ENCODE measurements around the gene RGS6.

The RGS6 gene

GRCh38 chr14:72553161-72553560, 620.9 kb downstream of the RGS6 start:
- no peak for DNase-seq
- no peaks in the 10 kb centered on the region for H3K9me3 ChIP-seq (ENCODE audit: control extremely low read depth in 1 of 5, control insufficient read depth in 4 of 5, insufficient read depth in 2 of 5, low read depth in 1 of 5, low read length in 4 of 5)
- no peak overlapping the region for H3K4me3 ChIP-seq (ENCODE audit: control insufficient read depth in 1 of 7, extremely low read depth in 1 of 7, insufficient read depth in 4 of 7, low read depth in 2 of 7, low read length in 6 of 7)
- ChIA-PET CTCF (interaction anchor here (3.0 kb wide), 1 partner anchor 10 kb away, joined by 10 read pairs; no protein-coding TSS in a partner anchor), POLR2A (no interaction called here)
- no peak overlapping the region for H3K27ac ChIP-seq (ENCODE audit: insufficient read depth in 1 of 2, low read depth in 1 of 2, low read length in 2 of 2, poor library complexity in 1 of 2, severe bottlenecking in 2 of 2)
- H3K36me3 ChIP-seq (ENCODE audit: control insufficient read depth in 4 of 4, insufficient read depth in 4 of 4, low read length in 3 of 4): no peaks in the 10 kb centered on the region
- H3K27me3 ChIP-seq (replicated peaks in 2 of 5; ENCODE audit: control insufficient read depth in 4 of 5, insufficient read depth in 5 of 5, low read length in 4 of 5): peaks cover 0 to 77% (median 16%) of the 10 kb centered on the region in 5 experiments
- WGBS (ENCODE audit: insufficient coverage): 96% methylated on average over 8 of the region's 8 CpGs
- no peaks in the 10 kb centered on the region for H3K4me1 ChIP-seq (ENCODE audit: control extremely low read depth in 1 of 4, control insufficient read depth in 4 of 4, insufficient read depth in 4 of 4, low read length in 3 of 4)

- WGBS (ENCODE audit: insufficient coverage): 95% methylated on average over 3 of the region's 5 CpGs
Measured at GRCh38 chr14:72553656-72554055, 621.4 kb downstream of the RGS6 start.

GRCh38 chr14:72554401-72554800, 622.2 kb downstream of the RGS6 start:
- ChIA-PET CTCF (interaction anchor here (1.4 kb wide), 1 partner anchor 37 kb away, joined by 7 read pairs; no protein-coding TSS in a partner anchor), POLR2A (no interaction called here)
- Histone ChIP-seq H3K27me3 (replicated peaks in 2 of 5; ENCODE audit: control insufficient read depth in 4 of 5, insufficient read depth in 5 of 5, low read length in 4 of 5) (peaks cover 0 to 77% (median 18%) of the 10 kb centered on the region in 5 experiments), H3K4me1 (ENCODE audit: control extremely low read depth in 1 of 4, control insufficient read depth in 4 of 4, insufficient read depth in 4 of 4, low read length in 3 of 4) (peaks cover 0 to 8% (median 4%) of the 10 kb centered on the region in 4 experiments), H3K36me3 (ENCODE audit: control insufficient read depth in 4 of 4, insufficient read depth in 4 of 4, low read length in 3 of 4) (no peaks in the 10 kb centered on the region), H3K27ac (ENCODE audit: insufficient read depth in 1 of 2, low read depth in 1 of 2, low read length in 2 of 2, poor library complexity in 1 of 2, severe bottlenecking in 2 of 2) (no peak overlapping the region), H3K9me3 (ENCODE audit: control extremely low read depth in 1 of 5, control insufficient read depth in 4 of 5, insufficient read depth in 2 of 5, low read depth in 1 of 5, low read length in 4 of 5) (no peaks in the 10 kb centered on the region), H3K4me3 (ENCODE audit: control insufficient read depth in 1 of 7, extremely low read depth in 1 of 7, insufficient read depth in 4 of 7, low read depth in 2 of 7, low read length in 6 of 7) (no peak overlapping the region)
- DNase-seq: no peak
- 100% methylated on average over 2 of the region's 4 CpGs for WGBS (ENCODE audit: insufficient coverage)

More at GRCh38 chr14:72553656-72554055, 621.4 kb downstream of the RGS6 start:
- no peaks in the 10 kb centered on the region for H3K9me3 ChIP-seq (ENCODE audit: control extremely low read depth in 1 of 5, control insufficient read depth in 4 of 5, insufficient read depth in 2 of 5, low read depth in 1 of 5, low read length in 4 of 5)
- H3K27ac ChIP-seq (ENCODE audit: insufficient read depth in 1 of 2, low read depth in 1 of 2, low read length in 2 of 2, poor library complexity in 1 of 2, severe bottlenecking in 2 of 2): no peak overlapping the region
- no peak overlapping the region for H3K4me3 ChIP-seq (ENCODE audit: control insufficient read depth in 1 of 7, extremely low read depth in 1 of 7, insufficient read depth in 4 of 7, low read depth in 2 of 7, low read length in 6 of 7)
- POLR2A ChIA-PET: no interaction called here
- CTCF ChIA-PET: interaction anchor here (3.0 kb wide), 1 partner anchor 11 kb away, joined by 10 read pairs; no protein-coding TSS in a partner anchor
- H3K4me1 ChIP-seq (ENCODE audit: control extremely low read depth in 1 of 4, control insufficient read depth in 4 of 4, insufficient read depth in 4 of 4, low read length in 3 of 4): peaks cover 0 to 2% (median 0%) of the 10 kb centered on the region in 4 experiments
- peaks cover 0 to 77% (median 18%) of the 10 kb centered on the region in 5 experiments for H3K27me3 ChIP-seq (replicated peaks in 2 of 5; ENCODE audit: control insufficient read depth in 4 of 5, insufficient read depth in 5 of 5, low read length in 4 of 5)
- no peaks in the 10 kb centered on the region for H3K36me3 ChIP-seq (ENCODE audit: control insufficient read depth in 4 of 4, insufficient read depth in 4 of 4, low read length in 3 of 4)
- DNase-seq: no peak

- no peak overlapping the region for H3K4me3 ChIP-seq (ENCODE audit: control insufficient read depth in 1 of 7, extremely low read depth in 1 of 7, insufficient read depth in 4 of 7, low read depth in 2 of 7, low read length in 6 of 7)
- H3K4me1 ChIP-seq (ENCODE audit: control extremely low read depth in 1 of 4, control insufficient read depth in 4 of 4, insufficient read depth in 4 of 4, low read length in 3 of 4): peaks cover 0 to 10% (median 5%) of the 10 kb centered on the region in 4 experiments
- no peaks in the 10 kb centered on the region for H3K9me3 ChIP-seq (ENCODE audit: control extremely low read depth in 1 of 5, control insufficient read depth in 4 of 5, insufficient read depth in 2 of 5, low read depth in 1 of 5, low read length in 4 of 5)
- H3K27me3 ChIP-seq (replicated peaks in 2 of 5; ENCODE audit: control insufficient read depth in 4 of 5, insufficient read depth in 5 of 5, low read length in 4 of 5): peaks cover 0 to 80% (median 20%) of the 10 kb centered on the region in 5 experiments
- H3K27ac ChIP-seq (ENCODE audit: insufficient read depth in 1 of 2, low read depth in 1 of 2, low read length in 2 of 2, poor library complexity in 1 of 2, severe bottlenecking in 2 of 2): no peak overlapping the region
- no peaks in the 10 kb centered on the region for H3K36me3 ChIP-seq (ENCODE audit: control insufficient read depth in 4 of 4, insufficient read depth in 4 of 4, low read length in 3 of 4)
- 100% methylated on average over 4 of the region's 5 CpGs for WGBS (ENCODE audit: insufficient coverage)
- POLR2A ChIA-PET: no interaction called here
- CTCF ChIA-PET: interaction anchor here (1.4 kb wide), 1 partner anchor 38 kb away, joined by 7 read pairs; no protein-coding TSS in a partner anchor
- no peak for DNase-seq
Measured at GRCh38 chr14:72554994-72555608, 622.9 kb downstream of the RGS6 start.

- H3K27ac ChIP-seq (ENCODE audit: insufficient read depth in 1 of 2, low read depth in 1 of 2, low read length in 2 of 2, poor library complexity in 1 of 2, severe bottlenecking in 2 of 2): no peak overlapping the region
- peaks cover 0 to 10% (median 5%) of the 10 kb centered on the region in 4 experiments for H3K4me1 ChIP-seq (ENCODE audit: control extremely low read depth in 1 of 4, control insufficient read depth in 4 of 4, insufficient read depth in 4 of 4, low read length in 3 of 4)
- ChIA-PET CTCF (interaction anchor here (1.4 kb wide), 1 partner anchor 39 kb away, joined by 7 read pairs; no protein-coding TSS in a partner anchor), POLR2A (no interaction called here)
- H3K9me3 ChIP-seq (ENCODE audit: control extremely low read depth in 1 of 5, control insufficient read depth in 4 of 5, insufficient read depth in 2 of 5, low read depth in 1 of 5, low read length in 4 of 5): no peaks in the 10 kb centered on the region
- no peak for DNase-seq
- WGBS (ENCODE audit: insufficient coverage): 98% methylated on average over 7 of the region's 7 CpGs
- no peaks in the 10 kb centered on the region for H3K36me3 ChIP-seq (ENCODE audit: control insufficient read depth in 4 of 4, insufficient read depth in 4 of 4, low read length in 3 of 4)
- no peak overlapping the region for H3K4me3 ChIP-seq (ENCODE audit: control insufficient read depth in 1 of 7, extremely low read depth in 1 of 7, insufficient read depth in 4 of 7, low read depth in 2 of 7, low read length in 6 of 7)
- H3K27me3 ChIP-seq (replicated peaks in 2 of 5; ENCODE audit: control insufficient read depth in 4 of 5, insufficient read depth in 5 of 5, low read length in 4 of 5): peaks cover 0 to 80% (median 17%) of the 10 kb centered on the region in 5 experiments
Measured at GRCh38 chr14:72555609-72556000, 623.4 kb downstream of the RGS6 start.

DNA sequence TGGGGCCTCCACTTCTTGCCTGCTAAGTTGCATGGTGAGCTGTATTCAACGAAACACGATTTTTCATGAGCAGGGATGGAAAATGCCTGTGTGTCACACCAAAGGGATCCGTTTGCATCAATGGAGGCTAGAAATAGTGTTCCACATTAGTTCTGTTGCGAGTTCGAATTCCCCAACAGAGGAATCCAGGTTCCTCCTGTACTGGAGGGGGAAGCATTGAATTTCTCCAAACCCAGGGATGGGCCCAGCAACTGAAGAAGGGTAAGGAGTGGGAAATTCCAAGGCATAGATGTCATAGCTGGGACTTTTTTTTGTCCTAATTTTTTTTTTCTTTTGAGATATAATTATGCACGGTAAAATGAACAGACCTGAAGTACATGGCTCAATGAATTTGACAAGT, 625.4 kb downstream of the RGS6 start:
- no peak for DNase-seq
- POLR2A ChIA-PET: no interaction called here
- Histone ChIP-seq H3K27ac (ENCODE audit: insufficient read depth in 1 of 2, low read depth in 1 of 2, low read length in 2 of 2, poor library complexity in 1 of 2, severe bottlenecking in 2 of 2) (no peak overlapping the region), H3K4me3 (ENCODE audit: control insufficient read depth in 1 of 7, extremely low read depth in 1 of 7, insufficient read depth in 4 of 7, low read depth in 2 of 7, low read length in 6 of 7) (no peak overlapping the region), H3K4me1 (ENCODE audit: control extremely low read depth in 1 of 4, control insufficient read depth in 4 of 4, insufficient read depth in 4 of 4, low read length in 3 of 4) (peaks cover 0 to 10% (median 5%) of the 10 kb centered on the region in 4 experiments), H3K27me3 (replicated peaks in 2 of 5; ENCODE audit: control insufficient read depth in 4 of 5, insufficient read depth in 5 of 5, low read length in 4 of 5) (peaks cover 0 to 75% (median 19%) of the 10 kb centered on the region in 5 experiments), H3K9me3 (ENCODE audit: control extremely low read depth in 1 of 5, control insufficient read depth in 4 of 5, insufficient read depth in 2 of 5, low read depth in 1 of 5, low read length in 4 of 5) (no peaks in the 10 kb centered on the region), H3K36me3 (ENCODE audit: control insufficient read depth in 4 of 4, insufficient read depth in 4 of 4, low read length in 3 of 4) (no peaks in the 10 kb centered on the region)
- WGBS (ENCODE audit: insufficient coverage): 100% methylated on average over 6 of the region's 6 CpGs
- CTCF ChIA-PET: interaction anchor here (0.6 kb wide), 1 partner anchor 40 kb away, joined by 3 read pairs; no protein-coding TSS in a partner anchor

GRCh38 chr14:72558721-72559120, 626.5 kb downstream of the RGS6 start:
- Histone ChIP-seq H3K9me3 (ENCODE audit: control extremely low read depth in 1 of 5, control insufficient read depth in 4 of 5, insufficient read depth in 2 of 5, low read depth in 1 of 5, low read length in 4 of 5) (no peaks in the 10 kb centered on the region), H3K4me3 (ENCODE audit: control insufficient read depth in 1 of 7, extremely low read depth in 1 of 7, insufficient read depth in 4 of 7, low read depth in 2 of 7, low read length in 6 of 7) (no peak overlapping the region), H3K4me1 (ENCODE audit: control extremely low read depth in 1 of 4, control insufficient read depth in 4 of 4, insufficient read depth in 4 of 4, low read length in 3 of 4) (peaks cover 0 to 10% (median 5%) of the 10 kb centered on the region in 4 experiments), H3K27ac (ENCODE audit: insufficient read depth in 1 of 2, low read depth in 1 of 2, low read length in 2 of 2, poor library complexity in 1 of 2, severe bottlenecking in 2 of 2) (no peak overlapping the region), H3K36me3 (ENCODE audit: control insufficient read depth in 4 of 4, insufficient read depth in 4 of 4, low read length in 3 of 4) (no peaks in the 10 kb centered on the region), H3K27me3 (replicated peaks in 2 of 5; ENCODE audit: control insufficient read depth in 4 of 5, insufficient read depth in 5 of 5, low read length in 4 of 5) (peaks cover 0 to 72% (median 18%) of the 10 kb centered on the region in 5 experiments)
- no peak for DNase-seq
- 86% methylated on average over 5 of the region's 5 CpGs for WGBS (ENCODE audit: insufficient coverage)
- ChIA-PET CTCF (interaction anchor here (0.6 to 1.3 kb wide), 3 partner anchors 42 to 350 kb away, joined by 3 read pairs; no protein-coding TSS in a partner anchor), POLR2A (no interaction called here)
